Ovary (tissue), 3 donors: Measurements from ENCODE around the gene DNAL4.

ENCODE experiments used
- CTCF ChIP-seq, 3 donors: fragments of 450-650 bp in 2 of 3; fragments of 200-600 bp in 1 of 3; IDR thresholded peaks; one replicate each; pipeline versions ENCODE4 v1.5.1 to v1.8.0; 2016 to 2022; ENCODE audit warnings: antibody characterized with exemption in 3 of 3, mild to moderate bottlenecking in 1 of 3
- EP300 ChIP-seq: sonication (generic); formaldehyde crosslinking; IDR thresholded peaks from one replicate; pipeline ENCODE4 v1.6.1; 2017; ENCODE audit warnings: antibody characterized with exemption
- donor health status: DM: no; HTN: no; CAD: no.

- no peak for TF ChIP-seq CTCF (IDR thresholded peaks at IDR 0.05)
- TF ChIP-seq EP300 = no peak
Observed at GRCh38 chr22:38759005-38759404, 34.9 kb downstream of the DNAL4 start.
